ENCODE data around the gene XRCC1. TPM values are rescaled to one million over a fixed set of nuclear protein-coding genes. Genes with fewer than 3 reads are reported as not detected.
A peak's percentile ranks its signal among the peaks of the same experiment; 100 is the strongest.

XRCC1 gene
- total and polyA plus RNA-seq, 10 of the 15 experiments (the other 5 are each of a cell fraction or from before 2014, with no cell fraction given) = 2.0 to 51.1 (median 33.7) TPM

DNA sequence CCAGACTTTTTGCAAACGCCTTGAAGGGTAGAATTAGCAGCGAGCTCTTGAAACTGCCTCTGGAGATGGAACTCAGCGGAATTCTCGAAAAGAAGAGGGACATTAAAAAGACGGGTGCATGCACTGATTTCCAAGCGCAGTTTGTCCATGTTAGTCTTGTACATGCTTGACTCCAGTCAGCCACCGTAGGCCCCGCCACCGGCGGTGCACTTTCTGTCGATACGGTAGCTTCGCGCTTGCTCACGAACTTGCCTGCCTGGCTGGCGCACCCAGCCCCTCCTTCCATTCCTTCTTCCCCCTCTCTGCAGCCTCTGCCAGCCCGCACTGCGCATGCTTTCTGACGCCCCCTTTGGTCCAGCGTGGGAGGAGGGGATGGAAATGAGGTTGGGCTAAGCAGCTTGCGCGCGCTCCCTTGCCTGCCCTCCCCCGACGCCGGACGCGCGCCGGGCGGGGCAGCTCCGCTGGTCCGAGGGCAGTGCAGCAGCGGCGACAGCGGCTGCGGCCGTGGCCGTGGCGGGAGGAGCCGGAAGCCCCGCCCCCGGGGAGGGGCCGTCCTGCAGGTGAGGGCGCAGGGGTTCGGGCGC, 42.3 kb downstream of the XRCC1 start, which contains the start of gene ZNF575 (continued):
- TF ChIP-seq IKZF2 (IDR thresholded peaks at IDR 0.05) = peak in 1 of 2 experiments; percentile 8; a peak in 1 of 4 replicates
- TF ChIP-seq, protein P1, sequence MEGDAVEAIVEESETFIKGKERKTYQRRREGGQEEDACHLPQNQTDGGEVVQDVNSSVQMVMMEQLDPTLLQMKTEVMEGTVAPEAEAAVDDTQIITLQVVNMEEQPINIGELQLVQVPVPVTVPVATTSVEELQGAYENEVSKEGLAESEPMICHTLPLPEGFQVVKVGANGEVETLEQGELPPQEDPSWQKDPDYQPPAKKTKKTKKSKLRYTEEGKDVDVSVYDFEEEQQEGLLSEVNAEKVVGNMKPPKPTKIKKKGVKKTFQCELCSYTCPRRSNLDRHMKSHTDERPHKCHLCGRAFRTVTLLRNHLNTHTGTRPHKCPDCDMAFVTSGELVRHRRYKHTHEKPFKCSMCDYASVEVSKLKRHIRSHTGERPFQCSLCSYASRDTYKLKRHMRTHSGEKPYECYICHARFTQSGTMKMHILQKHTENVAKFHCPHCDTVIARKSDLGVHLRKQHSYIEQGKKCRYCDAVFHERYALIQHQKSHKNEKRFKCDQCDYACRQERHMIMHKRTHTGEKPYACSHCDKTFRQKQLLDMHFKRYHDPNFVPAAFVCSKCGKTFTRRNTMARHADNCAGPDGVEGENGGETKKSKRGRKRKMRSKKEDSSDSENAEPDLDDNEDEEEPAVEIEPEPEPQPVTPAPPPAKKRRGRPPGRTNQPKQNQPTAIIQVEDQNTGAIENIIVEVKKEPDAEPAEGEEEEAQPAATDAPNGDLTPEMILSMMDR (IDR thresholded peaks at IDR 0.05 in 2 of 3, conservative IDR thresholded peaks at IDR 0.05 in 1 of 3; ENCODE audit: control insufficient read depth in 2 of 3, extremely low read depth in 1 of 3, insufficient read depth in 1 of 3, low read depth in 3 of 3, low read length in 3 of 3) = no peak
- TF ChIP-seq ATF2 (IDR thresholded peaks at IDR 0.05; ENCODE audit: low read length) = no peak
- TF ChIP-seq ZNF274 (IDR thresholded peaks at IDR 0.05; ENCODE audit: insufficient read depth, insufficient read length) = no peak
- TF ChIP-seq STAT1 (conservative IDR thresholded peaks at IDR 0.05) = 0 out of 2 replicates have a peak, but pooled peaks have one; percentile 71
- no peak for TF ChIP-seq EZH2 (IDR thresholded peaks at IDR 0.05; ENCODE audit: borderline replicate concordance, control insufficient read depth, low read depth, low read length)
- TF ChIP-seq, protein P2, sequence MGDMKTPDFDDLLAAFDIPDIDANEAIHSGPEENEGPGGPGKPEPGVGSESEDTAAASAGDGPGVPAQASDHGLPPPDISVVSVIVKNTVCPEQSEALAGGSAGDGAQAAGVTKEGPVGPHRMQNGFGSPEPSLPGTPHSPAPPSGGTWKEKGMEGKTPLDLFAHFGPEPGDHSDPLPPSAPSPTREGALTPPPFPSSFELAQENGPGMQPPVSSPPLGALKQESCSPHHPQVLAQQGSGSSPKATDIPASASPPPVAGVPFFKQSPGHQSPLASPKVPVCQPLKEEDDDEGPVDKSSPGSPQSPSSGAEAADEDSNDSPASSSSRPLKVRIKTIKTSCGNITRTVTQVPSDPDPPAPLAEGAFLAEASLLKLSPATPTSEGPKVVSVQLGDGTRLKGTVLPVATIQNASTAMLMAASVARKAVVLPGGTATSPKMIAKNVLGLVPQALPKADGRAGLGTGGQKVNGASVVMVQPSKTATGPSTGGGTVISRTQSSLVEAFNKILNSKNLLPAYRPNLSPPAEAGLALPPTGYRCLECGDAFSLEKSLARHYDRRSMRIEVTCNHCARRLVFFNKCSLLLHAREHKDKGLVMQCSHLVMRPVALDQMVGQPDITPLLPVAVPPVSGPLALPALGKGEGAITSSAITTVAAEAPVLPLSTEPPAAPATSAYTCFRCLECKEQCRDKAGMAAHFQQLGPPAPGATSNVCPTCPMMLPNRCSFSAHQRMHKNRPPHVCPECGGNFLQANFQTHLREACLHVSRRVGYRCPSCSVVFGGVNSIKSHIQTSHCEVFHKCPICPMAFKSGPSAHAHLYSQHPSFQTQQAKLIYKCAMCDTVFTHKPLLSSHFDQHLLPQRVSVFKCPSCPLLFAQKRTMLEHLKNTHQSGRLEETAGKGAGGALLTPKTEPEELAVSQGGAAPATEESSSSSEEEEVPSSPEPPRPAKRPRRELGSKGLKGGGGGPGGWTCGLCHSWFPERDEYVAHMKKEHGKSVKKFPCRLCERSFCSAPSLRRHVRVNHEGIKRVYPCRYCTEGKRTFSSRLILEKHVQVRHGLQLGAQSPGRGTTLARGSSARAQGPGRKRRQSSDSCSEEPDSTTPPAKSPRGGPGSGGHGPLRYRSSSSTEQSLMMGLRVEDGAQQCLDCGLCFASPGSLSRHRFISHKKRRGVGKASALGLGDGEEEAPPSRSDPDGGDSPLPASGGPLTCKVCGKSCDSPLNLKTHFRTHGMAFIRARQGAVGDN (IDR thresholded peaks at IDR 0.05) = peak; percentile 70
- TF ChIP-seq, protein P3, sequence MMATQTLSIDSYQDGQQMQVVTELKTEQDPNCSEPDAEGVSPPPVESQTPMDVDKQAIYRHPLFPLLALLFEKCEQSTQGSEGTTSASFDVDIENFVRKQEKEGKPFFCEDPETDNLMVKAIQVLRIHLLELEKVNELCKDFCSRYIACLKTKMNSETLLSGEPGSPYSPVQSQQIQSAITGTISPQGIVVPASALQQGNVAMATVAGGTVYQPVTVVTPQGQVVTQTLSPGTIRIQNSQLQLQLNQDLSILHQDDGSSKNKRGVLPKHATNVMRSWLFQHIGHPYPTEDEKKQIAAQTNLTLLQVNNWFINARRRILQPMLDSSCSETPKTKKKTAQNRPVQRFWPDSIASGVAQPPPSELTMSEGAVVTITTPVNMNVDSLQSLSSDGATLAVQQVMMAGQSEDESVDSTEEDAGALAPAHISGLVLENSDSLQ (IDR thresholded peaks at IDR 0.05) = no peak
- no peak for TF ChIP-seq ZZZ3 (IDR thresholded peaks at IDR 0.05; ENCODE audit: control insufficient read depth, insufficient read length, low read depth)
- TF ChIP-seq DPF2 (IDR thresholded peaks at IDR 0.05) = 0 out of 2 replicates have a peak, but pooled peaks have one; percentile 60
- TF ChIP-seq NR2C1 (IDR thresholded peaks at IDR 0.05) = peak; percentile 2; the same call in 1 of the 2 replicates
- no peak for TF ChIP-seq GABPA (IDR thresholded peaks at IDR 0.05; ENCODE audit: low read depth)
- TF ChIP-seq, protein P4, sequence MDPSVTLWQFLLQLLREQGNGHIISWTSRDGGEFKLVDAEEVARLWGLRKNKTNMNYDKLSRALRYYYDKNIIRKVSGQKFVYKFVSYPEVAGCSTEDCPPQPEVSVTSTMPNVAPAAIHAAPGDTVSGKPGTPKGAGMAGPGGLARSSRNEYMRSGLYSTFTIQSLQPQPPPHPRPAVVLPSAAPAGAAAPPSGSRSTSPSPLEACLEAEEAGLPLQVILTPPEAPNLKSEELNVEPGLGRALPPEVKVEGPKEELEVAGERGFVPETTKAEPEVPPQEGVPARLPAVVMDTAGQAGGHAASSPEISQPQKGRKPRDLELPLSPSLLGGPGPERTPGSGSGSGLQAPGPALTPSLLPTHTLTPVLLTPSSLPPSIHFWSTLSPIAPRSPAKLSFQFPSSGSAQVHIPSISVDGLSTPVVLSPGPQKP (IDR thresholded peaks at IDR 0.05; ENCODE audit: low read depth, low read length) = 0 out of 2 replicates have a peak, but pooled peaks have one; percentile 1
- TF ChIP-seq HDGF (IDR thresholded peaks at IDR 0.05) = peak; percentile 49
- TF ChIP-seq RELA (IDR thresholded peaks at IDR 0.05; ENCODE audit: borderline replicate concordance, partially characterized antibody) = no peak
- peak; percentile 52; the same call in 1 of the 2 replicates for TF ChIP-seq NKRF (conservative IDR thresholded peaks at IDR 0.05)

Measured in GM12878 (cell line).